GM18511 (cell line): ENCODE data around the gene TRMT61B.

Experiments used
- ATAC-seq: cut with Tn5 transposase; IDR thresholded peaks from one replicate; pipeline ENCODE4 v1.9.1; 2021; ENCODE audit warnings: mild to moderate bottlenecking, moderate library complexity; ENCODE audit not compliant: unreplicated experiment

TRMT61B gene

GRCh38 chr2:28870146-28870891 lies at the start of gene TRMT61B:
TRMT61B (minus strand) TSS chr2:28870309; CDS start chr2:28870277, 32 bp downstream.
- ATAC-seq: peak; percentile 97

GRCh38 chr2:28915939-28916338 lies 45.8 kb upstream of the TRMT61B start:
- ATAC-seq: no peak

GRCh38 chr2:28909655-28910353 lies 39.7 kb upstream of the TRMT61B start:
- ATAC-seq: no peak

GRCh38 chr2:28908172-28908571 lies 38.1 kb upstream of the TRMT61B start:
- ATAC-seq: no peak

- no peak for ATAC-seq
Observed at GRCh38 chr2:28906821-28907220, 36.7 kb upstream of the TRMT61B start.

- no peak for ATAC-seq
Observed at GRCh38 chr2:28906376-28906775, 36.3 kb upstream of the TRMT61B start.

- no peak for ATAC-seq
Observed at GRCh38 chr2:28905533-28905932, 35.4 kb upstream of the TRMT61B start.

GRCh38 chr2:28904802-28905457 lies 34.8 kb upstream of the TRMT61B start:
- no peak for ATAC-seq

GRCh38 chr2:28904295-28904694 lies 34.2 kb upstream of the TRMT61B start:
- no peak for ATAC-seq

- ATAC-seq: no peak
Observed at GRCh38 chr2:28902584-28902983, 32.5 kb upstream of the TRMT61B start.

GRCh38 chr2:28901841-28902240 lies 31.7 kb upstream of the TRMT61B start:
- ATAC-seq: no peak

GRCh38 chr2:28901202-28901601 lies 31.1 kb upstream of the TRMT61B start:
- no peak for ATAC-seq

- ATAC-seq: no peak
Observed at GRCh38 chr2:28898048-28898447, 27.9 kb upstream of the TRMT61B start.

GRCh38 chr2:28896906-28897305 lies 26.8 kb upstream of the TRMT61B start:
- ATAC-seq: no peak

- peak; percentile 44 for ATAC-seq
Observed at GRCh38 chr2:28895189-28895893, 25.2 kb upstream of the TRMT61B start.

- ATAC-seq: peak; percentile 84
Observed at GRCh38 chr2:28894470-28895188, 24.5 kb upstream of the TRMT61B start, which contains the start of gene WDR43. WDR43 (plus strand) TSS chr2:28894667; CDS start chr2:28894699, 32 bp downstream.

- no peak for ATAC-seq
Observed at GRCh38 chr2:28893488-28893887, 23.4 kb upstream of the TRMT61B start.

GRCh38 chr2:28880193-28880592 lies 10.1 kb upstream of the TRMT61B start:
- ATAC-seq: no peak

- no peak for ATAC-seq
Observed at GRCh38 chr2:28871620-28872019, 1.5 kb upstream of the TRMT61B start.

- ATAC-seq: peak; percentile 32
Observed at GRCh38 chr2:28869494-28870145, 489 bp downstream of the TRMT61B start.
